HG03060 (cell line): ENCODE measurements around the gene CD7.
"Not testable (repeated sequence)": the region's sequence is repeated elsewhere in the genome, so short reads cannot be mapped to it uniquely, and the experiment has no call there.

ENCODE experiments used
- ATAC-seq: cut with Tn5 transposase; IDR thresholded peaks from one replicate; pipeline ENCODE4 v1.9.1; 2021; ENCODE audit warnings: low read depth, moderate number of reproducible peaks; ENCODE audit not compliant: unreplicated experiment

The CD7 gene

DNA sequence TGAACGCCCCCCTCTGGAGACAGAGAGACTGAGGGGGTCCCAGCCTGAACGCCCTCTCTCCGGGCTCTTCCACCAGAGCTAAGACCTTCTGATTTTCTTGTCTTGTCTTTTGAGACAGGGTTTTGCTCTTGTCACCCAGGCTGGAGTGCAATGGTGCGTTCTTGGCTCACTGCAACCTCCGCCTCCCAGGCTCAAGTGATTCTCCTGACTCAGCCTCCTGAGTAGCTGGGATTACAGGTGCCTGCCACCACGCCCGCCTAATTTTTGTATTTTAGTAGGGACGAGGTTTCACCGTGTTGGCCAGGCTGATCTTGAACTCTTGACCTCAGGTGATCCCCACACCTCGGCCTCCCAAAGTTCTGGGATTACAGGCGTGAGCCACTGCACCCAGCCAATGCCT, 30.6 kb upstream of the CD7 start:
- not testable (repeated sequence) for ATAC-seq

DNA sequence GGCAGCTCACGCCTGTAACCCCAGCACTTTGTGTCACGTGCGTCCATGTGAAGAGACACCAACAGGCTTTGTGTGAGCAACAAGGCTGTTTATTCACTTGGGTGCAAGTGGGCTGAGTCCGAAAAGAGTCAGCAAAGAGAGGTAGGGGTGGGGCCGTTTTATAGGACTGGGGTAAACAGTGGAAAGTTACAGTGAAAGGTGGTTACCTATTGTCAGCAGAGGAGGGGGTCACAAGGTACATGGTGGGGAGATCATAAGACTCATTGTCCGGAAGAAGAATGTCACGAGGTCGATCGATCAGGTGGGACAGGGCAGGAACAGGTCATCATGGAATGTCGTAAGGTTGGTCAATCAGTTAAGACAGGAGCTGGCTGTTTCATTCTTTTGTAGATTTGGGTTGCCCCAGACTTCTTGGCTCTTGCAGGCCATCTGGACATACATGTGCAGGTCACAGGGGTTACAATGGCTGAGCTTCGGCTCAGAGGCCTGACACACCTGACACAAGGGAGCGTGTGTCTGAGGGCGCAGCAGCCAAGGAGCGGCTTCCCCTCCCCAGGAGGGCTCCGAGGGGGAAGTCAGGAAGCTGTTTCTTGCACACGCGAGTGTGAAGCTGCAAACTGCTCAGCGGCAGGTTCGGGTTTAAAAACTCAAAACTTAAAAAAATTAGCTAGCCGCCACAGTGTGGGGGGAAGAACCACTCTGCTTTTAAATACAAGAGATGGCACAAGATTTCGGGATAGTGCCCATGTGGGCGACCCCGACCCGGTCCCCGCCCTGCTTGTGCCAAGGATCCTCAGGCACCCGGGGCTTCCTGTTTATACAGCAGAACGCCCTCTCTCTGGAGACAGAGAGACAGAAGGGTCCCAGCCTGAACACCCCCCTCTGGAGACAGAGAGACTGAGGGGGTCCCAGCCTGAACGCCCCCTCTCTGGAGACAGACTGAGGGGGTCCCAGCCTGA, 29.2 kb upstream of the CD7 start:
- no peak for ATAC-seq

GRCh38 chr17:82345151-82345976, 28.0 kb upstream of the CD7 start:
- ATAC-seq, result no peak

- no peak for ATAC-seq
These were observed 26.9 kb upstream of the CD7 start for GRCh38 chr17:82344175-82344907.

- ATAC-seq, result no peak
These were observed 26.2 kb upstream of the CD7 start for GRCh38 chr17:82343560-82343959.

DNA sequence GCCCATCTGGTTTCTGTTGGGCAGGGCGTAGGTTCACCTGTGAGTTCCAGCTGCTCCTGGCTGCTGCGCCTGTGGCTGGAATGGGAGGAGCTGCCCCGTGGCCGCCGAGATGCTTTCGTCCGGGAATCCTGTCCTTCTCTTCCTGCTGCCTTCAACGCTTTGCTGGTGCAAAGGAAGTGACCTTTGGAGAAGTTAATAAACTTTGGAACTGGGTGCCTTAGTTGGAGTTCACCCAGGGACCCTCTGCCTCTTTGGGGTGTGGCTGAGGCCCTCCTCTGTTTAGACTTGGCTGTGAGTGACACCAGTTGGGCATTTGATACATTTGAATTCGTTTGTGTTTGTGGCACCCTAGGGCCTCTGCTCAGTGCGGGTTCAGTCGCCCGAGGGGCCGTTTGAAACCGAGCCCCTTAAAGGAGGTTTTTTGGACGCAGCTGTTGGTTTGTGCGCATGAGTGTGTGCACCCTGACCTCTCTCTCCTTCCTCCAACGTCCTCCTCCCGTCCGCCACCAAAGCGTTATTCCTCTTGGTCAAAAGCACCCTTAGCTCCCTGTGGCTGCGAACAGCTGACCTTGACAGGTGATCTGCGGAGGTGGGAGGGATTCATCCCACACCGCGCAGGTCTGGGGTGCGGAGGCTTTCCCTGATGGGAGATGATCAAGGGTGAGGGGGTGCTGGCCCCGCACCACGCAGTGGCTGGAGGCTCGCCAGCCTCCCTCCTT, 25.1 kb upstream of the CD7 start:
- no peak for ATAC-seq

GRCh38 chr17:82339634-82340580, 22.5 kb upstream of the CD7 start:
- ATAC-seq, result no peak

DNA sequence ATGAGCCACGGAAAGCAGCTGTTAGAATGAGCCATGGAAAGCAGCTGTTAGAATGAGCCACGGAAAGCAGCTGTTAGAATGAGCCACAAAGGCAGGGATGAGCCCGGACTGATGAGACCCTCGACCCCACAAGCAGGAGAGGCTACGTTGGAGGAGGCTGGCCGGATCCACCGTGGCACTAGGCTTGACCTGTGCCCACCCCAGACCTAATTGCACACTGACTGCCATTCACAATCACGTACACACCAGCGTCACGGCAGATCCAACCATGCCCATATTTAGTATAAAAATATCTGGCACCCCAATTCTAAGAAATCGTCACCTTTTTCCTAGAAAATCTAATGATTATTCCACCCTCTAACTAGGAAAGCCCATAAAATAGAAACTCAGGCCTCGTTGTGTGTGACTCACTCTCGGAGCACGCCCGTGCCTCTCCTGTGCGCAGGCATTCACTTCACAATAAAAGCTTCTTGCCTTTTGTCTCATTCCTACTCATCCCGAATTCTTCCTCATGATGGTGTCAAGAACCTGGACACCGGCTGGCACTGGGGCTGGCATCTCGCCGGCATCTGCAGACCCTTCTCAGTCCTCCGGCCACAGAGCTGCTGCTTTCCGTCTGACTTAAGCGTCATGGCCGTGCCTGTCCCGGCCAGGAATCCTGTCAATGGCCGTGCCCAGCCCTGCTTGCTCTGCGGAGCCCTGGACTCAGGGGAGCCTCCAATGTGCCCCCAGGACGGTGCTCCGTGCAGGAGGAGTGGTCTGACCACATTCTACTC, 21.6 kb upstream of the CD7 start:
- no peak for ATAC-seq

DNA sequence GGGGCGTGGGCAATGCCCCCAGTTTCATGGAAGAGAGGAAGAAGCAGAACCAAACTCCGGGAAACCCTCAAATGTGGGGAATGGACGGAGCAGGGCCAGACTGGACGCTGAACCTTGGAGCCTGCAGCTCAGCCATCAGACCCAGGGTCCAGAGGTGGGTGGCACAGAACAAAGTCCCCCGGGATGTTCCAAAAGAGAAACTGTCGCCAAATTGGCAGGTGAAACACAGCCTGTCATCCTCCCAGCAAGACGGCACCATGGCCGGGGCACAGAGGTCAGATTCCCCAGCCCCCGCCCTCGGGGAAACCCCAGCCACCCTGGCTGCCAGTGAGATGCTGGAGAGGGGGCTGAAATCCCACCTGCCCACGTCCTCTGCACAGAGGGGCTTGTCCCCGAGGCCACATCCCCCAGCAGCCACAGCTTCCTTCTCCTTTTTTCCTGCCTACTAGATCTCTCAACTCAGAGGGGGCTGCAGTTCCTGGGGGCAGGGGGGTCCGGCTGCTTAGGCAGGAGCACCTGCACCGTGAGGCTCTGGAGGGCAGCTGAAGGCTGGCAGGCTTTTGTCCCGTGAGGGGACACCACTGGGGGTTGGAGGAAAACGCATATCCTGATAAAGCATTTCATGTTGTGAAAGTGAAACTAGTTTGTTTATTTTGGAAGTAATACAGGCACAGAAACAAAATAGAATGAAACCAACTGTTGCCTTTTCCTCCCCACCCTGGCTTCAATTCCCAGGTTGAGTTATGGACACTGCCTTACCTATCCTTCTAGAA, 17.4 kb upstream of the CD7 start:
- no peak for ATAC-seq

- ATAC-seq, result no peak
These were observed 16.8 kb upstream of the CD7 start for GRCh38 chr17:82334204-82334621.

GRCh38 chr17:82333279-82334171, 16.1 kb upstream of the CD7 start, which contains the start of gene SECTM1:
TSS of gene SECTM1 (minus strand) at chr17:82333766. CDS start at chr17:82327240, 6,526 bp downstream.
- ATAC-seq, result no peak

DNA sequence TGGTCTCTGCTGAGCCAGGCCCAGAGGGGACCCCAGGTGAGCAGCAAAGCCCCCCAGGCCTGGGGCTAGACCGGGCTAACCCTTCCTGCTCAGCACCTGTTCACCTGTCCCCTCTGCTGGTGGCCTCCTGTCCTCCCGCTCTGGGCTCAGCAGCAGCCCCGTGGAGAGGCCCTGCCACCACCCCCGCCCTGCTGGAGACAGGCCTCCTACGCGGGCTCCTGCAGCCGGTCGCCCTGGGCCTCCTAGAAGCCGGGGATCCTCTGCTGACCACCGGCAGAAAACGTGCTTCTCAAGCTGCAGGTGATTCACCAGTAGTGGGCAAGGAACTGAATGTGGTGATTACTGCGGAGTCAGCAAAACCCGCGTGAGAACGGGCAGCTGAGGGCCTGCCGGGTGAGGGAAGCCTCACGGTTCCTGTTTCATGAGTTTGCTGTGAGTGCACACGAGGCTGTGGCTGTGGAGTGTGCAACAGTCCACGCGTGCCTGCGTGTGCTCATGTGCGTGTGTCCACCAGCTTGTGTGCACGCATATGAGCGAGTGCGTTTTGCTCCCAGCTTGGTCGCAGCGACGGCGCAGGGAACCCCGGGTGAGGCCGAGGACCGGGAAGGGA, 15.4 kb upstream of the CD7 start:
- no peak for ATAC-seq

DNA sequence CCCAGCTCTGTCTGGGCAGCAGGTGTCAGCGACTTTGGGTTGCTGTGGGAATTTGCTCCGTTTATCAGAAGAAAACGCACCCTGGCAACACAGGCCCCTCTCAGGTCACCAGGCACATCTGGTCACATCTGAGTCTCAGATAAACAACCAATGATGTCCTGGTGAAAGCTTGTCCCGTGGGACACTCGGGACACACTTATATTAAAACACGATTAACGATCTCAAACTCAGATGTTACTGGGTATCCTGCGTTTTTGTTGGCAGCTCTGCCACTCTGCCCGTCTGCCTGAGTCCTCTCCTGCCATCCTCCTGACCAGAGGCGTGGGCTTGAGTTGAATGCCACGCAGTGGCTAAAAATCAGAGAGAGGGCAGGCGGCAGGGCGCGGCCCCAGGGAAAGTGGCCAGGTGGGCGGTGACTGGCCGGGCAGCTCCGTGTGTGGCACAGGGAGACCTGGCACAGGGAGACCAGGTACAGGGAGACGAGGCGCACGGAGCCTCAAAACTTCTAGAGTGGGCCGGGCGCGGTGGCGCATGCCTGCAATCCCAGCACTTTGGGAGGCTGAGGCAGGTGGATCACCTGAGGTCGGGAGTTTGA, 14.0 kb upstream of the CD7 start:
- ATAC-seq, result no peak

DNA sequence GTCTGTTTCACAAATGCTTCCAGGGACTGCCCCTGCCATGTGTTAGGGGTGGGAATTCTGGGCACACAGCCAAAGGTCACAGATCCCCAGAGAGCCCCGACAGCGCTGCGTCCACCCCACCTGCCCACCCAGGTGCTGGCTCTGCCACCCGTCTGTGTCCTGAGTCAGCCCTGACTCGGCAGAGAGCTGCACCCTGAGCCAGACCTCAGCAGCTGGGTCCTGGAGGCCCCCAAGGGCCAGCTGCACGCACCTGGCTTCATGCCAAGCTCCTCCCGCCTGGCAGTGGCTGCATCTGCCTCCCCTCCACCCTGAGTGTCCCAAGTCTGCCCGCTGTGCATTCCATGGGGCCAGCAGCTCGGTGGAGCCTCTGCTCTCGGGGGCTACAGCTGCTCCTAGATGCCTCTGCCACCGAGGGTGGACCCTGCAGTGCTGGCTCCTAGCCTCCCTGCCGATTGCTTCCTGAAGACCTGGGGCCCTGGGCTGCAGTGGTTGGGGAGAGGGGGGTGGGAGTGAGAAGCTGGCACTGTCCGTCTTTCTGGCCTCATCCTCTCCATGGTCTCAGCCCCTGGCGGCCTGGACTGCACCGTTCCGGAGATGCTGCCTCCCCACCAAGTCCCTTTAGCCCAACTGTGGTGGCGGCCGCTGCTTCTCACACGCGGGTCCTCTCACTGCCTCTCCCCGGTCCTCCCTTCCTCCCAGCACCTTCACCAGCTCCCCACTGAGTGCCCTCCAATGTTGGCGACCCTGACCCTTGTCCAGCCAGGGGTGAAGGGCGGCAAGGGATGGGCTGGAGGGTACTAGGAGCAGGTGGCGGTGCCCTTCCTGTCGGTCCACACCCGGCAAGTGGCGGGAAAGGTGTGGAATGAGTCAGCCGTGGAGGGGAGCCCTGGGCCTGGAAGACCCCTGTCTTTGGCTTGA, 13.2 kb upstream of the CD7 start:
- ATAC-seq, result no peak
